Thyroid gland (tissue), 4 donors: ENCODE measurements around the gene POFUT2.

ENCODE experiments used
- POLR2A ChIP-seq, 2 donors: fragments of 450-650 bp; IDR thresholded peaks; one replicate each; pipeline ENCODE4 v1.6.1; 2017; ENCODE audit warnings: antibody characterized with exemption in 2 of 2, mild to moderate bottlenecking in 2 of 2, moderate library complexity in 1 of 2
- TF ChIP-seq, protein P1 (sequence below), 6 experiments: fragments of 200-600 bp in 3 of 6; fragments of 450-650 bp in 3 of 6; sonication (generic) in 3 of 6; IDR thresholded peaks; one replicate each; pipeline ENCODE4 v1.5.1; 2016 to 2019; ENCODE audit warnings: antibody characterized with exemption in 6 of 6, mild to moderate bottlenecking in 2 of 6, inconsistent platforms in 1 of 6, moderate library complexity in 1 of 6

DNA sequence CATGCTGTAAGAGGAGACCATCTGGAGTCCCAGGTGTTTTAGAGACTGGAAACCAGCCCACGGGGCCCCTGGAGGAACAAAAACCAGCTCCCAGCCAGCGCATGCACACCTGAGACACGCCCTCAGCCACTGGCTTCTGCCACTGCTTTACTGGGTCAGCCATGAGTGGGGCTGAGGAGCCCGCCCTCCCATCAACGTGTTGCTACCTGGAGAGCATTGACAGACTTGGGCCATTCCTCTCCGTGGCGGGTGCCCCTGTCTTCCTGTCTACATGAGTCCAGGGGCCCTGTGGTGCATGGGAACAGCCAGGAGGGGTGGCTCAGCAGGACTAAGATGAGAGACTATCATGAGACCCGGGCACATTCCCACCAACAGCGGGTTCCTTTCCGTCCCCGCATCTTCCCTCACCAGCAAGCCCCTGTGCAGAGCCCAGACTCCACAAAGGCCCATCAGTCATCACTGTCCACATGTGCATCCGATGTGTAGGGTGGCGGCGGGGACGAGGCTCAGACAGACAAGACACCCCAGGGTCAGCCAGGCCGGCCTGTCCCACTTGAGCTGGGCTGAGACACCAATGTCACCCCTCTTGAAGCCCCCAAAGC lies 45.4 kb upstream of the POFUT2 start:
- TF ChIP-seq, protein P1, sequence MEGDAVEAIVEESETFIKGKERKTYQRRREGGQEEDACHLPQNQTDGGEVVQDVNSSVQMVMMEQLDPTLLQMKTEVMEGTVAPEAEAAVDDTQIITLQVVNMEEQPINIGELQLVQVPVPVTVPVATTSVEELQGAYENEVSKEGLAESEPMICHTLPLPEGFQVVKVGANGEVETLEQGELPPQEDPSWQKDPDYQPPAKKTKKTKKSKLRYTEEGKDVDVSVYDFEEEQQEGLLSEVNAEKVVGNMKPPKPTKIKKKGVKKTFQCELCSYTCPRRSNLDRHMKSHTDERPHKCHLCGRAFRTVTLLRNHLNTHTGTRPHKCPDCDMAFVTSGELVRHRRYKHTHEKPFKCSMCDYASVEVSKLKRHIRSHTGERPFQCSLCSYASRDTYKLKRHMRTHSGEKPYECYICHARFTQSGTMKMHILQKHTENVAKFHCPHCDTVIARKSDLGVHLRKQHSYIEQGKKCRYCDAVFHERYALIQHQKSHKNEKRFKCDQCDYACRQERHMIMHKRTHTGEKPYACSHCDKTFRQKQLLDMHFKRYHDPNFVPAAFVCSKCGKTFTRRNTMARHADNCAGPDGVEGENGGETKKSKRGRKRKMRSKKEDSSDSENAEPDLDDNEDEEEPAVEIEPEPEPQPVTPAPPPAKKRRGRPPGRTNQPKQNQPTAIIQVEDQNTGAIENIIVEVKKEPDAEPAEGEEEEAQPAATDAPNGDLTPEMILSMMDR (IDR thresholded peaks at IDR 0.05) = no peak
- TF ChIP-seq POLR2A (IDR thresholded peaks at IDR 0.05) = no peak
